Measurements from ENCODE around the gene PLD4.
"Not testable (repeated sequence)": the region's sequence is repeated elsewhere in the genome, so short reads cannot be mapped to it uniquely, and the experiment has no call there.

Gene PLD4

GRCh38 chr14:104903990-104904389 is 20.7 kb upstream of the PLD4 start:
- ATAC-seq: no peak
- TF ChIP-seq ZFP30 (CRISPR knock-in tag; IDR thresholded peaks at IDR 0.05) (no peak), ZNF70 (CRISPR knock-in tag; IDR thresholded peaks at IDR 0.05) (no peak), TCF4 (CRISPR knock-in tag; IDR thresholded peaks at IDR 0.05; ENCODE audit: borderline replicate concordance) (no peak), BACH2 (CRISPR knock-in tag; IDR thresholded peaks at IDR 0.05; ENCODE audit: borderline replicate concordance) (no peak), SNAI2 (CRISPR knock-in tag; IDR thresholded peaks at IDR 0.05) (no peak), CSRNP3 (CRISPR knock-in tag; IDR thresholded peaks at IDR 0.05) (no peak), ARNTL (CRISPR knock-in tag; IDR thresholded peaks at IDR 0.05; ENCODE audit: borderline replicate concordance, low read depth) (no peak), CREB5 (CRISPR knock-in tag; IDR thresholded peaks at IDR 0.05; ENCODE audit: low read depth) (no peak), TOX (CRISPR knock-in tag; IDR thresholded peaks at IDR 0.05; ENCODE audit: borderline replicate concordance) (no peak), ZFP3 (CRISPR knock-in tag; IDR thresholded peaks at IDR 0.05) (no peak), POU6F1 (CRISPR knock-in tag; IDR thresholded peaks at IDR 0.05; ENCODE audit: borderline replicate concordance, low read depth) (no peak), OSR1 (CRISPR knock-in tag; IDR thresholded peaks at IDR 0.05) (no peak), ZC3H10 (CRISPR knock-in tag; IDR thresholded peaks at IDR 0.05) (no peak), CSDC2 (CRISPR knock-in tag; IDR thresholded peaks at IDR 0.05) (no peak), PATZ1 (CRISPR knock-in tag; IDR thresholded peaks at IDR 0.05; ENCODE audit: borderline replicate concordance) (no peak), ZNF565 (CRISPR knock-in tag; conservative IDR thresholded peaks at IDR 0.05; ENCODE audit: low read depth) (no peak)

- ATAC-seq: not testable (repeated sequence)
These were observed 19.8 kb upstream of the PLD4 start for GRCh38 chr14:104904650-104905578.

GRCh38 chr14:104905579-104905933 is 19.1 kb upstream of the PLD4 start:
- not testable (repeated sequence) for ATAC-seq

- ATAC-seq: no peak
- TF ChIP-seq RARB (CRISPR knock-in tag; IDR thresholded peaks at IDR 0.05): no peak
- TF ChIP-seq TOX (CRISPR knock-in tag; IDR thresholded peaks at IDR 0.05; ENCODE audit: borderline replicate concordance): no peak
- no peak for TF ChIP-seq ZC3H10 (CRISPR knock-in tag; IDR thresholded peaks at IDR 0.05)
- no peak for TF ChIP-seq ZNF70 (CRISPR knock-in tag; IDR thresholded peaks at IDR 0.05)
- TF ChIP-seq ZNF8 (CRISPR knock-in tag; IDR thresholded peaks at IDR 0.05): no peak
- no peak for TF ChIP-seq TCF4 (CRISPR knock-in tag; IDR thresholded peaks at IDR 0.05; ENCODE audit: borderline replicate concordance)
- no peak for TF ChIP-seq ZNF565 (CRISPR knock-in tag; conservative IDR thresholded peaks at IDR 0.05; ENCODE audit: low read depth)
- TF ChIP-seq TSHZ2 (CRISPR knock-in tag; IDR thresholded peaks at IDR 0.05): no peak
- no peak for TF ChIP-seq GLIS3 (CRISPR knock-in tag; IDR thresholded peaks at IDR 0.05)
- TF ChIP-seq BACH2 (CRISPR knock-in tag; IDR thresholded peaks at IDR 0.05; ENCODE audit: borderline replicate concordance): no peak
- no peak for TF ChIP-seq ESRRG (CRISPR knock-in tag; IDR thresholded peaks at IDR 0.05)
- TF ChIP-seq POU6F1 (CRISPR knock-in tag; IDR thresholded peaks at IDR 0.05; ENCODE audit: borderline replicate concordance, low read depth): no peak
- no peak for TF ChIP-seq ISL1 (CRISPR knock-in tag; IDR thresholded peaks at IDR 0.05)
These were observed 16.4 kb upstream of the PLD4 start for GRCh38 chr14:104908303-104908702.
